SK-N-SH treated with all-trans-retinoic acid at 6 μM for 48 hours (cell line): ENCODE measurements around the gene RTN4R.

Experiments
- ARNTL ChIP-seq: fragments of 450-650 bp; formaldehyde crosslinking; IDR thresholded peaks from 2 replicates; pipeline ENCODE4 v1.5.0; 2020; ENCODE audit warnings: low read depth, mild to moderate bottlenecking, moderate library complexity, borderline replicate concordance
- RARB ChIP-seq: fragments of 250-450 bp; sonication (Bioruptor Pico); IDR thresholded peaks from 2 replicates; pipeline ENCODE4 v1.8.0; 2021; ENCODE audit warnings: mild to moderate bottlenecking, moderate library complexity
- ZFP30 ChIP-seq: fragments of 450-650 bp; formaldehyde crosslinking; IDR thresholded peaks from 2 replicates; pipeline ENCODE4 v1.5.0; 2022; ENCODE audit warnings: mild to moderate bottlenecking, moderate library complexity
- ZNF70 ChIP-seq: fragments of 450-650 bp; formaldehyde crosslinking; IDR thresholded peaks from 2 replicates; pipeline ENCODE4 v1.5.0; 2020; ENCODE audit warnings: mild to moderate bottlenecking, moderate library complexity
- ZNF8 ChIP-seq: fragments of 450-650 bp; formaldehyde crosslinking; IDR thresholded peaks from 2 replicates; pipeline ENCODE4 v1.5.0; 2020; ENCODE audit warnings: mild to moderate bottlenecking, moderate library complexity
- TF ChIP-seq, protein P1 (sequence below): fragments of 250-450 bp; sonication (Bioruptor Pico); IDR thresholded peaks from 2 replicates; pipeline ENCODE4 v1.8.0; 2020; ENCODE audit warnings: mild to moderate bottlenecking, moderate library complexity, borderline replicate concordance

- no peak for TF ChIP-seq RARB (CRISPR knock-in tag)
- TF ChIP-seq, protein P1, sequence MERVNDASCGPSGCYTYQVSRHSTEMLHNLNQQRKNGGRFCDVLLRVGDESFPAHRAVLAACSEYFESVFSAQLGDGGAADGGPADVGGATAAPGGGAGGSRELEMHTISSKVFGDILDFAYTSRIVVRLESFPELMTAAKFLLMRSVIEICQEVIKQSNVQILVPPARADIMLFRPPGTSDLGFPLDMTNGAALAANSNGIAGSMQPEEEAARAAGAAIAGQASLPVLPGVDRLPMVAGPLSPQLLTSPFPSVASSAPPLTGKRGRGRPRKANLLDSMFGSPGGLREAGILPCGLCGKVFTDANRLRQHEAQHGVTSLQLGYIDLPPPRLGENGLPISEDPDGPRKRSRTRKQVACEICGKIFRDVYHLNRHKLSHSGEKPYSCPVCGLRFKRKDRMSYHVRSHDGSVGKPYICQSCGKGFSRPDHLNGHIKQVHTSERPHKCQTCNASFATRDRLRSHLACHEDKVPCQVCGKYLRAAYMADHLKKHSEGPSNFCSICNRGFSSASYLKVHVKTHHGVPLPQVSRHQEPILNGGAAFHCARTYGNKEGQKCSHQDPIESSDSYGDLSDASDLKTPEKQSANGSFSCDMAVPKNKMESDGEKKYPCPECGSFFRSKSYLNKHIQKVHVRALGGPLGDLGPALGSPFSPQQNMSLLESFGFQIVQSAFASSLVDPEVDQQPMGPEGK (CRISPR knock-in tag) = no peak
- no peak for TF ChIP-seq ZFP30 (CRISPR knock-in tag)
- TF ChIP-seq ZNF8 (CRISPR knock-in tag) = no peak
- no peak for TF ChIP-seq ARNTL (CRISPR knock-in tag)
- TF ChIP-seq ZNF70 (CRISPR knock-in tag) = no peak
Observed at GRCh38 chr22:20240900-20241299, 27.2 kb downstream of the RTN4R start.
